ENCODE data around the gene OTULIN. TPM values are rescaled to one million over a fixed set of nuclear protein-coding genes. Genes with fewer than 3 reads are reported as not detected.

The OTULIN gene
- total and polyA plus RNA-seq, 2 of the 13 experiments (the other 11 are each of a cell fraction or from before 2014, with no cell fraction given): 7.0 to 34.8 TPM

DNA sequence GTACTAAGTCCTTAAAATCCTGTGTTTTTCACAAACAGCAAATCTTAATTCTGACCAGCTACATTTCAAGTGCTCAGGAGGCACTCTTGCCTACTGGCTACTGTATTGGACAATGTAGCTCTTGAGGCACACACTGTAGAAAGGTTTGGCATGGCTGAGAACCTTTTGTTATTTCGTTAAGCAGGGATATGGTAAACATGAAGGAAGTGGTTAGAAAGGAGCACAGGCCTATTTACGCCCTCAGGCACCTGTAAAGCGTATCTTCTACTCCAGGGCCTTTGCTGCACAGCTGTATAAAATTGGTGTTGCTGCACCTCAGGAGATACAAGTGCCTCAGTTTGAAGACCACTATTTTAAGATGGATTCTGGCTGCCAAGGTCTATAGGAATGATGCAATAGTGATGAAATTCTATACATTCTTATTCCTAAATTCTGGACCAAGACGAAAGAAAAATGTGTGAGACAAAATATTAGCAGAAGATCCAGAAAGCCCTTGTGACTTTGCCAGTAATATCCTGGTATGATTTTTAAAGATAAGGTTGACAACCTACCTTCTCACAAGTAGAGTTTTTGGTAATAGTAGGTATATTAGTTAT, 9.3 kb upstream of the OTULIN start:
- intact Hi-C loops (cut with micrococcal nuclease; ENCODE audit: unreplicated experiment): no loop called here
- ATAC-seq: no peak

DNA sequence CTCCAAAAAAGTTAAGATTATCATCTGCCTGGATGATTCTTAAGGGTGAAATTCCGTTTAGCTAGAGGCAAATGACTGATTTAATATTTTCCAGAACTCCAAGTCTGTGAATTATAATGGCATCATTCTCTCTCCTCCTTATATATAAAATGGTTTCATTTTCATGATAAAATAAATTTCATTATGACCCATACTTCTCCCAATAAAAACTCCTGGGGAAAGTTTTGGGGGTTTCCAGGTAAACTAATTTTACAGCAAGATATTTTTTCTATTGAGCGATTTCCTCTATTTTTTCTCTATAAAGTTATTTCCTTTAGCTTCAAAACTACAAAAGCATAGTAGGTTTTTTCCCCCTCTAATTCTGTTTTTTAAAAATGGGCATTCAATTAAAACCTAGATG, 7.6 kb upstream of the OTULIN start:
- Histone ChIP-seq H3K4me1 (ENCODE audit: insufficient read depth, low read length) (peaks cover 14% of the 10 kb centered on the region), H3K9ac (ENCODE audit: insufficient read depth, low read depth, low read length) (no peak overlapping the region), H3K4me2 (ENCODE audit: low read depth, low read length) (no peak overlapping the region), H3K79me2 (ENCODE audit: insufficient read depth, low read length) (no peaks in the 10 kb centered on the region), H4K20me1 (ENCODE audit: insufficient read depth, low read length) (no peaks in the 10 kb centered on the region), H3K27me3 (ENCODE audit: control insufficient read depth in 1 of 2, insufficient read depth in 2 of 2, low read length in 2 of 2) (0 out of 5 replicates have a peak, but pooled peaks cover 0 to 3% of the 10 kb centered on the region in 2 experiments), H3K36me3 (replicated peaks in 1 of 2; ENCODE audit: control insufficient read depth in 1 of 2, insufficient read depth in 2 of 2, low read length in 2 of 2) (no peaks in the 10 kb centered on the region), H3K9me3 (ENCODE audit: low read length) (no peaks in the 10 kb centered on the region), H2AFZ (ENCODE audit: low read length) (no peak overlapping the region), H3K4me3 (replicated peaks in 1 of 3; ENCODE audit: insufficient read depth in 1 of 3, low read depth in 2 of 3, low read length in 3 of 3) (no peak overlapping the region), H3K27ac (ENCODE audit: extremely low read length, insufficient read depth, low read length) (no peak overlapping the region)
- 20% methylated on average over 2 of the region's 2 CpGs for WGBS (ENCODE audit: low lambda C conversion rate)
- in situ Hi-C loops (cut with HindIII; ENCODE audit: extremely low pct_ligation_motif_present, low pct_unique_long_range_greater_than_20kb): no loop called here
- no peak for DNase-seq (ENCODE audit: low spot score)
- BruUV-seq (replicated peaks): no TSS peak
- no peak for ATAC-seq
- FAIRE-seq: no peak
- intact Hi-C loops (cut with micrococcal nuclease; ENCODE audit: unreplicated experiment): no loop called here
- ChIA-PET CTCF (ENCODE audit: low intra/inter-chr PET ratio, low total read pairs) (no interaction called here), POLR2A (no interaction called here)
- TF ChIP-seq ZSCAN22 (CRISPR knock-in tag; IDR thresholded peaks at IDR 0.05) (no peak), ZNF619 (CRISPR knock-in tag; IDR thresholded peaks at IDR 0.05) (no peak), POLR2A (IDR thresholded peaks at IDR 0.05; ENCODE audit: insufficient read depth in 1 of 2, low read depth in 2 of 2, low read length in 2 of 2) (no peak), KLF16 (CRISPR knock-in tag; IDR thresholded peaks at IDR 0.05) (no peak), ZNF891 (CRISPR knock-in tag; IDR thresholded peaks at IDR 0.05) (no peak), KLF6 (CRISPR knock-in tag; IDR thresholded peaks at IDR 0.05) (no peak), HMGA1 (CRISPR knock-in tag; conservative IDR thresholded peaks at IDR 0.05) (no peak), ZNF180 (CRISPR knock-in tag; IDR thresholded peaks at IDR 0.05; ENCODE audit: borderline replicate concordance, low read depth) (no peak)
- TF ChIP-seq, protein P1, sequence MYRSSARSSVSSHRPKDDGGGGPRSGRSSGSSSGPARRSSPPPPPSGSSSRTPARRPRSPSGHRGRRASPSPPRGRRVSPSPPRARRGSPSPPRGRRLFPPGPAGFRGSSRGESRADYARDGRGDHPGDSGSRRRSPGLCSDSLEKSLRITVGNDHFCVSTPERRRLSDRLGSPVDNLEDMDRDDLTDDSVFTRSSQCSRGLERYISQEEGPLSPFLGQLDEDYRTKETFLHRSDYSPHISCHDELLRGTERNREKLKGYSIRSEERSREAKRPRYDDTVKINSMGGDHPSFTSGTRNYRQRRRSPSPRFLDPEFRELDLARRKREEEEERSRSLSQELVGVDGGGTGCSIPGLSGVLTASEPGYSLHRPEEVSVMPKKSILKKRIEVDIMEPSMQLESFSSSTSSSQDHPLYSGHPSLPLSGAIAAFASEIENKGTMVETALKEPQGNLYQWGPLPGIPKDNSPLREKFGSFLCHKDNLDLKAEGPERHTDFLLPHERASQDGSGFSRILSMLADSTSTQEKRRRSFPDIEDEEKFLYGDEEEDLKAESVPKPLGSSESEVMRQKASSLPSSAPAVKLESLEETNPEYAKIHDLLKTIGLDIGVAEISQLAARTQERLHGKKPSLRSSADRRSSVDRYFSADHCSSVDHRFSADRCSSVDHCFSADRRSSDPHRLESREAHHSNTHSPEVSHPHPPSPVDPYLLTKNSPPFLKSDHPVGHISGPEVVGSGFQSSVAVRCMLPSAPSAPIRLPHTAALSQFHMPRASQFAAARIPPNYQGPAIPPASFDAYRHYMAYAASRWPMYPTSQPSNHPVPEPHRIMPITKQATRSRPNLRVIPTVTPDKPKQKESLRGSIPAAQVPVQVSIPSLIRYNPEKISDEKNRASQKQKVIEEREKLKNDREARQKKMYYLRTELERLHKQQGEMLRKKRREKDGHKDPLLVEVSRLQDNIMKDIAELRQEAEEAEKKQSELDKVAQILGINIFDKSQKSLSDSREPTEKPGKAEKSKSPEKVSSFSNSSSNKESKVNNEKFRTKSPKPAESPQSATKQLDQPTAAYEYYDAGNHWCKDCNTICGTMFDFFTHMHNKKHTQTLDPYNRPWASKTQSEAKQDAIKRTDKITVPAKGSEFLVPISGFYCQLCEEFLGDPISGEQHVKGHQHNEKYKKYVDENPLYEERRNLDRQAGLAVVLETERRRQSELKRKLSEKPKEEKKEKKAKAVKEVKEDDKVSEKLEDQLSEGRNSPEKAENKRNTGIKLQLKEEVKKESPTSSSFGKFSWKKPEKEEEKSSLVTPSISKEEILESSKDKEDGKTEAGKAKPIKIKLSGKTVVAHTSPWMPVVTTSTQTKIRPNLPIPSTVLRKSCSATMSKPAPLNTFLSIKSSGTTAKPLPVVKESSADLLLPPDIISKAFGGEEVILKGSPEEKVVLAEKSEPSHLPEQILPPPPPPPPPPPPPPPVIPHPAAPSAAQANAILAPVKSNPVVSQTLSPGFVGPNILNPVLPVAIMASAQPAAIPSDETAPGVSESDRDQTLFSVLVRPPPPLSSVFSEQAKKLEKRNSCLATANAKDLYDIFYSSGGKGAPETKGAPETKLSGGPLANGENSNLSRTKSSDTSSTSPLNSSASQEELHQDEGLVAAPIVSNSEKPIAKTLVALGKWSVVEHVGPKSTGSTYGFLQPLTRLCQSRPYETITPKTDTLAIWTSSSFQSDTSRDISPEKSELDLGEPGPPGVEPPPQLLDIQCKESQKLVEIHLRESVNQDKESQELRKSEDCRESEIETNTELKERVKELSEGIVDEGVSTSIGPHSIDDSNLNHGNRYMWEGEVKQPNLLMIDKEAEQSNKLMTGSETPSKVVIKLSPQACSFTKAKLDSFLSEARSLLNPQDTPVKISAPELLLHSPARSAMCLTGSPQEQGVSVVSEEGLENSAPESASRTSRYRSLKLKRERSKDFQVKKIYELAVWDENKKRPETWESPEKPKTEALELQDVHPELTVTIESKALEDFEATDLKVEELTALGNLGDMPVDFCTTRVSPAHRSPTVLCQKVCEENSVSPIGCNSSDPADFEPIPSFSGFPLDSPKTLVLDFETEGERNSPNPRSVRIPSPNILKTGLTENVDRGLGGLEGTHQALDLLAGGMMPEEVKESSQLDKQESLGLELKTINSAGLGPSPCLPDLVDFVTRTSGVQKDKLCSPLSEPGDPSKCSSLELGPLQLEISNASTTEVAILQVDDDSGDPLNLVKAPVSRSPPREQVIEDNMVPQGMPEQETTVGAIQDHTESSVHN (CRISPR knock-in tag; IDR thresholded peaks at IDR 0.05): no peak

More for the DNA sequence above, 9.3 kb upstream of the OTULIN start:
- H3K27ac ChIP-seq (ENCODE audit: extremely low read length, insufficient read depth, low read length): no peak overlapping the region
- no peak overlapping the region for H3K9ac ChIP-seq (ENCODE audit: insufficient read depth, low read depth, low read length)
- H3K4me1 ChIP-seq (ENCODE audit: insufficient read depth, low read length): peaks cover 2% of the 10 kb centered on the region
- H3K9me3 ChIP-seq (ENCODE audit: low read length): no peaks in the 10 kb centered on the region
- CTCF ChIA-PET (ENCODE audit: low intra/inter-chr PET ratio, low total read pairs): no interaction called here
- FAIRE-seq: no peak
- no peak overlapping the region for H2AFZ ChIP-seq (ENCODE audit: low read length)
- 3% methylated on average over 4 of the region's 4 CpGs for WGBS (ENCODE audit: low lambda C conversion rate)
- no peak overlapping the region for H3K4me2 ChIP-seq (ENCODE audit: low read depth, low read length)
- DNase-seq (ENCODE audit: low spot score): no peak
- H3K27me3 ChIP-seq (ENCODE audit: control insufficient read depth in 1 of 2, insufficient read depth in 2 of 2, low read length in 2 of 2): 0 out of 5 replicates have a peak, but pooled peaks cover 0 to 3% of the 10 kb centered on the region in 2 experiments
- in situ Hi-C loops (cut with HindIII; ENCODE audit: extremely low pct_ligation_motif_present, low pct_unique_long_range_greater_than_20kb): no loop called here
- no peaks in the 10 kb centered on the region for H4K20me1 ChIP-seq (ENCODE audit: insufficient read depth, low read length)
- POLR2A ChIA-PET: interaction anchor here (1.1 kb wide), 1 partner anchor 9 kb away, joined by 3 read pairs; the partner anchor contains the start of gene OTULIN
- H3K79me2 ChIP-seq (ENCODE audit: insufficient read depth, low read length): no peaks in the 10 kb centered on the region
- TF ChIP-seq ZBTB20 (CRISPR knock-in tag; IDR thresholded peaks at IDR 0.05; ENCODE audit: borderline replicate concordance, low read depth) (no peak), ATF7 (IDR thresholded peaks at IDR 0.05) (peak; percentile 65), ATF7 (CRISPR knock-in tag; IDR thresholded peaks at IDR 0.05) (no peak), CEBPB (IDR thresholded peaks at IDR 0.05; ENCODE audit: borderline replicate concordance, low read depth, low read length) (peak; percentile 42; the same call in 1 of the 2 replicates)
- no TSS peak for BruUV-seq (replicated peaks)
- H3K4me3 ChIP-seq (replicated peaks in 1 of 3; ENCODE audit: insufficient read depth in 1 of 3, low read depth in 2 of 3, low read length in 3 of 3): no peak overlapping the region
- H3K36me3 ChIP-seq (replicated peaks in 1 of 2; ENCODE audit: control insufficient read depth in 1 of 2, insufficient read depth in 2 of 2, low read length in 2 of 2): no peaks in the 10 kb centered on the region

Measured in HepG2 (cell line).